Mammary epithelial cell (primary cell): ENCODE results near the gene IFTAP.

ENCODE experiments used
- CTCF ChIP-seq, 2 donors: IDR thresholded peaks in 1 of 2; conservative IDR thresholded peaks in 1 of 2; 2 replicates each; pipeline ENCODE4 v1.5.1; 2011 to 2012; ENCODE audit warnings: inconsistent platforms in 2 of 2, low read length in 2 of 2, mild to moderate bottlenecking in 2 of 2, control low read depth in 1 of 2, low read depth in 1 of 2; ENCODE audit not compliant: insufficient read depth in 1 of 2; ENCODE audit errors: extremely low read depth in 1 of 2
- EZH2 ChIP-seq: IDR thresholded peaks from 2 replicates; pipeline ENCODE4 v1.6.1; 2012; ENCODE audit warnings: low read length, inconsistent platforms, borderline replicate concordance

DNA sequence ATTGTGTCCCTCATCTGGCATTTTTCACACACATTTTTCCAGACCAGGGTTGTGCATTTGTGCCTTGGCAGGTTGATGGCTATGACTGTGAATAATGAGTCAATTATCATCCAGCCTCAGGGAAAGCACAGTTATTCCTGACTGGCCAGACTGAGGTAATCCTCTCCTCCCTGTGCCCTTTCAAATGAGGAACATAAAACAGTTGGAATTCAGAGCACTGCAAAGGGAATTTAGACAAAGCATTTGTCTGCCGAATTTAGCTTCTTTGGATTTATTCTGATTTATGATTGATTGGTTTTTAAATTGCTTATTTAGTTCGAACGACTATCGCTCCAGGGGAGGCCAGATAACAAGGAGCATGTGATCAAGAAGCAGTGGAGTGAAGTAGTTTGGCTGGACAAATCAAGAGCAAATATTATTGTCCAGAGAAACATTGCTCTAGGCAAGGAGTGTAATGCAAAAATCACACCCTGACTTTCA, 34.5 kb downstream of the IFTAP start:
- no peak for TF ChIP-seq CTCF (conservative IDR thresholded peaks at IDR 0.05 in 1 of 2, IDR thresholded peaks at IDR 0.05 in 1 of 2; ENCODE audit: extremely low read depth in 1 of 2, insufficient read depth in 1 of 2, low read depth in 1 of 2, low read length in 2 of 2)
- no peak for TF ChIP-seq EZH2
